ENCODE measurements around the gene QSOX2.

QSOX2 gene

GRCh38 chr9:136198605-136199083 lies 47.0 kb downstream of the QSOX2 start:
- no peak for TF ChIP-seq CTCF (IDR thresholded peaks at IDR 0.05; ENCODE audit: borderline replicate concordance, insufficient read depth, low read depth, low read length)
- H3K4me3 ChIP-seq (ENCODE audit: low read depth, low read length) = no peak overlapping the region

GRCh38 chr9:136197930-136198604 lies 47.5 kb downstream of the QSOX2 start:
- TF ChIP-seq CTCF (IDR thresholded peaks at IDR 0.05; ENCODE audit: borderline replicate concordance, insufficient read depth, low read depth, low read length) = no peak
- H3K4me3 ChIP-seq (ENCODE audit: low read depth, low read length) = no peak overlapping the region

GRCh38 chr9:136197084-136197875 lies 48.3 kb downstream of the QSOX2 start:
- H3K4me3 ChIP-seq (ENCODE audit: low read depth, low read length) = no peak overlapping the region
- no peak for TF ChIP-seq CTCF (IDR thresholded peaks at IDR 0.05; ENCODE audit: borderline replicate concordance, insufficient read depth, low read depth, low read length)

- no peak for TF ChIP-seq CTCF (IDR thresholded peaks at IDR 0.05; ENCODE audit: borderline replicate concordance, insufficient read depth, low read depth, low read length)
- no peak overlapping the region for H3K4me3 ChIP-seq (ENCODE audit: low read depth, low read length)
Measured at GRCh38 chr9:136196404-136197083, 49.1 kb downstream of the QSOX2 start.

GRCh38 chr9:136194540-136194939 lies 51.1 kb downstream of the QSOX2 start:
- H3K4me3 ChIP-seq (ENCODE audit: low read depth, low read length) = no peak overlapping the region
- TF ChIP-seq CTCF (IDR thresholded peaks at IDR 0.05; ENCODE audit: borderline replicate concordance, insufficient read depth, low read depth, low read length) = no peak

- no peak for TF ChIP-seq CTCF (IDR thresholded peaks at IDR 0.05; ENCODE audit: borderline replicate concordance, insufficient read depth, low read depth, low read length)
- no peak overlapping the region for H3K4me3 ChIP-seq (ENCODE audit: low read depth, low read length)
Measured at GRCh38 chr9:136193891-136194279, 51.7 kb downstream of the QSOX2 start.

All from GM12875 (cell line).